ENCODE results near the gene SPG21. TPM values are rescaled to one million over a fixed set of nuclear protein-coding genes. Genes with fewer than 3 reads are reported as not detected.

Gene SPG21
- total and polyA plus RNA-seq, 2 of the 13 experiments (the other 11 are each of a cell fraction or from before 2014, with no cell fraction given) = 36.7 to 42.4 TPM

DNA sequence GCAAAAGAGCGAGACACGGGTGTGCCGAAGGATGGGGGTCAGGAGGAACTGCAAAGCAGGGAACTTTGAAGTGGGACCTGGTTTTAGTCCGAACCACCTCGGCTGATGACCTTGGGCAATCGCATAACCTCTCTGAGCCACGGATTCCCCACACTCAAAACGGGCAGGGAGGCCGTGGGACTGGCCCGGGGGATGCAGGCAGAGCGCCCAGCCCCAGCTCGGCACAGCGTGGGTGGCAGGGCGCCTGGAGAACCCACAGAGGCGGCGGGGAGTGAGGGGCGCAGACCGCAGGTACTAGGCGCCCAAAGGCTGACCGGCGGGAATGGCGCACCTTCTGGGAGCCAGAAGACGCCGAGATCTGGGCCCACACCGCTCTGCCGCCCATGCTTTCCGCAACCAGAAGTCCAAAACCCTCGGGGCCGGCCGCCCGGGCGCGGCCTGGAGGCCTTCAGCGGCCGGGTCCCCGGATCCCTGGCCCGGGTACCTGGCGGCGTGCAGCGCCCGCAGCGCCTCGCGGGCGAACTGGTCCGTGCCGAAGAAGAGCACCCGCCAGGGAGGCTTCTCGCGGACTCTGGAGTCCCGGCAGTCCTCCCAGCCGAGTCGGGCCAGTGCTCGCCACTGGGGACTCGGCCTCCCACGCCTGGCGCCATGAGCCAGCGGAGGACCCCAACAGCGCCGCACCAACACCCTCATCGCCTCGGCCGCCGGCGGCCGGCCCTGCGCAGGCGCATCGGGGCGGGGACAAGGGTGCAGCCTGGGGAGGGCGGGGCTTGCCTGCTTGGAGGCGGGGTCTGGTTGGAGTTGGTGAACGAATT is 39.4 kb upstream of the SPG21 start, which contains the start of gene MTFMT (continued):
- TF ChIP-seq ZNF138 (CRISPR knock-in tag; IDR thresholded peaks at IDR 0.05; ENCODE audit: low read depth) (0 out of 2 replicates have a peak, but pooled peaks have one; percentile 28), IKZF5 (CRISPR knock-in tag; IDR thresholded peaks at IDR 0.05) (peak; percentile 57; the same call in 1 of the 2 replicates), ELF3 (CRISPR knock-in tag; IDR thresholded peaks at IDR 0.05) (0 out of 2 replicates have a peak, but pooled peaks have one; percentile 10), HIVEP1 (CRISPR knock-in tag; IDR thresholded peaks at IDR 0.05) (no peak), ZNF451 (CRISPR knock-in tag; IDR thresholded peaks at IDR 0.05) (peak; percentile 52; the same call in 1 of the 2 replicates), TAF1 (CRISPR knock-in tag; IDR thresholded peaks at IDR 0.05) (peak; percentile 84), HES4 (CRISPR knock-in tag; IDR thresholded peaks at IDR 0.05; ENCODE audit: borderline replicate concordance) (no peak), MEIS1 (CRISPR knock-in tag; IDR thresholded peaks at IDR 0.05; ENCODE audit: borderline replicate concordance) (peak; percentile 71; the same call in 1 of the 2 replicates), ZNF577 (CRISPR knock-in tag; IDR thresholded peaks at IDR 0.05; ENCODE audit: borderline replicate concordance, low read depth) (no peak), HIC2 (CRISPR knock-in tag; IDR thresholded peaks at IDR 0.05; ENCODE audit: low read depth) (no peak), SNAI1 (CRISPR knock-in tag; IDR thresholded peaks at IDR 0.05; ENCODE audit: borderline replicate concordance) (no peak), SP2 (CRISPR knock-in tag; IDR thresholded peaks at IDR 0.05) (no peak), MTF2 (CRISPR knock-in tag; IDR thresholded peaks at IDR 0.05; ENCODE audit: borderline replicate concordance) (0 out of 2 replicates have a peak, but pooled peaks have one; percentile 64), ZNF343 (CRISPR knock-in tag; IDR thresholded peaks at IDR 0.05) (no peak), MEF2D (CRISPR knock-in tag; IDR thresholded peaks at IDR 0.05) (no peak), HNF4G (IDR thresholded peaks at IDR 0.05; ENCODE audit: borderline replicate concordance, low read depth, low read length) (no peak), HNF4G (CRISPR knock-in tag; IDR thresholded peaks at IDR 0.05; ENCODE audit: borderline replicate concordance, low read depth) (0 out of 2 replicates have a peak, but pooled peaks have one; percentile 57), HMGXB4 (CRISPR knock-in tag; IDR thresholded peaks at IDR 0.05; ENCODE audit: borderline replicate concordance in 1 of 2, low read depth in 1 of 2) (peak; percentile 80 to 91; a peak in 3 of 4 replicates), SIX4 (CRISPR knock-in tag; IDR thresholded peaks at IDR 0.05) (no peak), ATF7-NPFF (CRISPR knock-in tag; IDR thresholded peaks at IDR 0.05; ENCODE audit: low read depth) (no peak), KLF11 (CRISPR knock-in tag; IDR thresholded peaks at IDR 0.05) (no peak), ISL2 (CRISPR knock-in tag; IDR thresholded peaks at IDR 0.05) (no peak)
- TF ChIP-seq, protein P1, sequence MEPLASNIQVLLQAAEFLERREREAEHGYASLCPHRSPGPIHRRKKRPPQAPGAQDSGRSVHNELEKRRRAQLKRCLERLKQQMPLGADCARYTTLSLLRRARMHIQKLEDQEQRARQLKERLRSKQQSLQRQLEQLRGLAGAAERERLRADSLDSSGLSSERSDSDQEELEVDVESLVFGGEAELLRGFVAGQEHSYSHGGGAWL (CRISPR knock-in tag; IDR thresholded peaks at IDR 0.05) = peak; percentile 87
- TF ChIP-seq, protein P2, sequence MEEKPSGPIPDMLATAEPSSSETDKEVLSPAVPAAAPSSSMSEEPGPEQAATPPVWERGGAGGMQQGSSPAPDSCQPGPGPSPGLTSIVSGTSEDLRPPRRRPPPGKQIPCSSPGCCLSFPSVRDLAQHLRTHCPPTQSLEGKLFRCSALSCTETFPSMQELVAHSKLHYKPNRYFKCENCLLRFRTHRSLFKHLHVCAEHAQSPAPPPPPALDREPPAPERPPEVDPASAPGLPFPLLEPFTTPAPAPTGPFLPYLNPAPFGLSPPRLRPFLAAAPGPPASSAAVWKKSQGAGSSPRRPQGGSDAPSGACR (CRISPR knock-in tag; IDR thresholded peaks at IDR 0.05) = 0 out of 2 replicates have a peak, but pooled peaks have one; percentile 34
